Measurements from ENCODE around the gene KIRREL2.
A peak's percentile ranks its signal among the peaks of the same experiment; 100 is the strongest.
"Not testable (repeated sequence)": the region's sequence is repeated elsewhere in the genome, so short reads cannot be mapped to it uniquely, and the experiment has no call there.

The KIRREL2 gene

DNA sequence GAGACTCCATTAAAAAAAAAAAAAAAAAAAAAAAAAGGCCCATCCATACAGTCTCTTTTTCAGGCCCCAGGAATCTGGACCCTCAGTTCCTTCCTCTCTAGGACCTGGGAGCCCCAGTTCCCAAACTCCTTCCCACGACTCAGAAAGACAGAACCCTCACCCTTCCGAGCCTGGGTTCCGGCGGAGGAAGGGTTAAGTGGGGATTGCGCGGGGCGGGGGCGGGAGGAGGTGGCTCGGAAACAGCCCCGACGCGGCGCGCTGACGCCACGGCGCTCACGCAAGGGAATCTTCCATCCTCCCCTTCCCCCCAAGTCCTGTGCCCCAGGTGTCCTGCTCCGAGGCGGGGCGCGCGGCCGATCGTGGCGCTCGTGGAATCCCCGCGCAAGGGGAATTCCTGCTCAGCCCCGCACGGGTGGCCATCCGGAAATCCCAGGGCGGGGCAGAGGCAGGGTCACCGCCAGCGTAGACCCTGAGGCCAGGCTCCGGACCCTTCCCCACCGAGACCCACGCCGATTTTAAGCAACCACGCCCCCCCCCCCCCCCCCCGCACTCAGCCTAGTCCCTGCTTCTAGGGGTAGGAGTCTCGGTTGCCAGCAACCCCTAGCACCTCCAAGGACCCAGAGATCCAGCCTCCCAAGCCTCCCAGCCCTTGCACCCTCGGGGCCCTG is 43.0 kb downstream of the KIRREL2 start:
- peak; percentile 55 for DNase-seq

DNA sequence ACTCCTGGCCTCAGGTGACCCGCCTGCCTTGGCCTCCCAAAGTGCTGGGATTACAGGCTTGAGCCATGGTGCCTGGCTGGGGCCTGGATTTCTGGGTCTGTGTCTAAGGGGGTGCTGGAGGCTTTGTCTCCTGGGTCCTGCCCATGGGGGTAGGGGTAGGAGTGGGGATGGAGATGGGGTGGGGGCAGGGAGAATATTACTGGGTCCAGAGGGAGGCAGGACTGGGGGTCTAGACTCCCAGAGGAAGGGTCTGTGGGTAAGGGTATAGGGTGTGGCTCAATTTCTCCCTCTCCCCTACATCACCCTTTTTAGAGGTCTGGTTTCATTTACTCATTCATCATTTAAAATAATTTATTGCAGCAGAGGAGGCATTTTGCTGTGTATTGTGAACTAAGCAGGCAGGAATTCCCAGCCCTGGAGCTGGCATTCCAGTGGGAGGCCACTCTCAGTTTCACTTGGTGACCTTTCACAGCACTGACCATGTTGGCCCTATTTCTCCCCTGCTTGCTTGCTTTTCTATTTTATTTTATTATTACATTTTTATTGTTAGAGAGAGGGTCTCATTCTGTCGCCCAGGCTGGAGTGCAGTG is 44.4 kb downstream of the KIRREL2 start:
- no peak for DNase-seq

DNA sequence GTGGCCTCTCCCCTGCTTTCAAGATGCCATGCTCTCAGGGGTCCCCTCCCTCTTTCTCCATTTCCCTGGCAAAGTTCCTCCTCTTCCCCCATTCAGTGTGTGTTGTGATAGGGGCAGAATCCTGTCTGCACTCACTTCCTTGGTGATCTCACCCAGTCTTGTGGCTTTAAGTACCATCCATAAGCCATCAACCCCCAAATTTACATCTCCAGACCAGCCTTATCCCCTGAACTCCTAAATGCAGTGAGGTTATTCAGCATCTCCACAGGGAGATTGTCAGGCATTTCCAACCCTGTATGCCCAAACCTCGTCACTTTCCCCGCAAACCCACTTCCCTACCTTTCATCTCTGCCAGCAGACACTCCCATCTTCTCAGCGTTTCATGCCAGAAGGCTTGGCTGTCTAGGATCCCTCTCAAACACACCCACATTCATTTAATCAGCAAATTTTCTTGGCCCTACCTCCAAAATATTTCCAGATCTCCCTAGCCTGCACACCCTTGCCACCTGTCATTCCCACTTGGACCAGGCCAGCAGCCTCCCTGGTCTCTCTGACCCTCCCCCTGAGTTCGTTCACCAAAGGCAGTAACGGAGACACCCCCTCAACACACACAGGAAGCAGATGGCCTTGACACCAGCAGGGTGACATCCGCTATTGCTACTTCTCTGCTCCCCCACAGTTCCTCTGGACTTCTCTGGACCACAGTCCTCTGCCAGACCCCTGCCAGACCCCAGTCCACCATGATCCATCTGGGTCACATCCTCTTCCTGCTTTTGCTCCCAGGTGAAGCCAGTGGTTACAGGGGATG is 45.3 kb downstream of the KIRREL2 start, which contains the start of gene HCST:
TSS of gene HCST (plus strand) at position 676 of the 808 bp plus-strand sequence. CDS start at position 741, 65 bp downstream.
- no peak for DNase-seq

DNA sequence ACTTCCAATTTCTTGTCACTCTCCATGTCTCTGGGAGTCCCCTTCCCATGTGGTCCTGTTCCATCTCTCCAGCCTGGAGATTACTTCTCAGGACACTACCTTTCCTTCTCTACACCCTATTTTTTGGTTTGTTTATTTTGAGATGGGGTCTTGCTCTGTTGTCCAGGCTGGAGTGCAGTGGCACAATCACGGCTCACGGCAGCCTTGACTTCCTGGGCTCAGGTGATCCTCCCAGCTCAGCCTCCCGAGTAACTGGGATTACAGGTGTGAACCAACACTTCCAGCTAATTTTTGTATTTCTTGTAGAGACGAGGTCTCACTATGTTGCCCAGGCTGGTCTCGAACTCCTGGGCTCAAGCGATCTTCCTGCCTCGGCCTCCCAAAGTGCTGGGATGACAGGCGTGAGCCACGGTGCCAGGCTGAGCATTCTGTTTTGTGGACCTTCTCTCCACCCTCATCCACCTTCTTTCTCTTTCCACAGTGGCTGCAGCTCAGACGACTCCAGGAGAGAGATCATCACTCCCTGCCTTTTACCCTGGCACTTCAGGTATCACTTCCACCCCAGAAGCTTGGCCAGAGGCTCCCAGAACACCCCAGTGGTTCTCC is 46.3 kb downstream of the KIRREL2 start:
- no peak for DNase-seq

DNA sequence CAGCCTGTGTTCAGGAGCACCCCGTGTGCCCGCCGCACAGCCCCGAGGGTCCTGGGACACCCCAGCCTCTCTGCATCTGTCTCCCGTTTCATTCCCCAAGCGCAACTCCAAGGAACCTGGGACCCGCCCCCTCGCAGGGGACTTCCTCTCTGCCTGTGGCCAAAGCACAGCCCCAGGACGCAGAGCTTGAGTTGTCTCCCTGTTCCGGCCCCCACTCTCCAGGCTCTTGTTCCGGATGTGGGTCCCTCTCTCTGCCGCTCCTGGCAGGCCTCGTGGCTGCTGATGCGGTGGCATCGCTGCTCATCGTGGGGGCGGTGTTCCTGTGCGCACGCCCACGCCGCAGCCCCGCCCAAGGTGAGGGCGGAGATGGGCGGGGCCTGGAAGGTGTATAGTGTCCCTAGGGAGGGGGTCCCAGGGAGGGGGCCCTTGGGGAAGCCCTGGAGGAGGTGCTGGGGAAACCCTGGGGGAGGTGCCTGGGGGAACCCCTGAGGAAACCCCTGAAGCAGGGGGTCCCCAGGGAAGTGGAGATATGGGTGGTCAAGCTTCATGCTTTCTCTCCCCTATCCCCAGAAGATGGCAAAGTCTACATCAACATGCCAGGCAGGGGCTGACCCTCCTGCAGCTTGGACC is 47.0 kb downstream of the KIRREL2 start:
- DNase-seq = peak; percentile 23

DNA sequence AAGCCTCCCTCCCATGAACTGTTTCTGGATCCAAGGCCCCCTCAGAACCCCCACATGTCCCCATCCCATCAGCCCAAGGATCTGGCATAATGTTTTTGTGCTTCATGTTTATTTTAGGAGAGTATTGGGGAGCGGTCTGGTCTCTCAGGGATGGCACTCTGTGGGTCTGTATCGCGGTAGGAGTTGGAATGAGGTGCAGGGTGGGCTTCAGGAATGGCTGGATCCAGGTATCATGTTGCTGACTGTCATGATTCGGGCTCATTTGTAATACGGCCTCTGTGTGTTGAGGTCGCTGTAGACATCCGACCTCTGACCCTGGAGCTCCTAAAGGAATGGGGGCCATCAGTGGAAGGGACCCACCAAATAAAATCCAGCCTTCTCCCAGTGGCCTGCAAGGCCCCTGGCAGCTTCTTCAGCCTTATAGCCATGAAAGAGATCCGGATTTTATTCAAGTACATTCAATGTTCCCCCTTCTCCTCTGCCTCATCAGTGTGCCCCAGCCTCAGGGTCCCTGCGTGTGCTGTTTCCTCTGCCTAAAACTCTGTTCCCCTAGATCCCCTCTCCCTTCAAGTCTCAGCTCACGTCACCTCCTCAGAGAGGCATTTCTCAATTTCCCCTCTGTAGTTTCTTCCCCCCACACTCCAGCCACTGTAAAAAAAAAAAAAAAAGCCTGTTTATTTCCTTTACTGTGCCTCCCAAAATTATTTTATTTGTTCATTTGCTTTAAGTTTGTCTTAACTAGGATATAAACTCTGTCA is 47.8 kb downstream of the KIRREL2 start:
- no peak for DNase-seq

DNA sequence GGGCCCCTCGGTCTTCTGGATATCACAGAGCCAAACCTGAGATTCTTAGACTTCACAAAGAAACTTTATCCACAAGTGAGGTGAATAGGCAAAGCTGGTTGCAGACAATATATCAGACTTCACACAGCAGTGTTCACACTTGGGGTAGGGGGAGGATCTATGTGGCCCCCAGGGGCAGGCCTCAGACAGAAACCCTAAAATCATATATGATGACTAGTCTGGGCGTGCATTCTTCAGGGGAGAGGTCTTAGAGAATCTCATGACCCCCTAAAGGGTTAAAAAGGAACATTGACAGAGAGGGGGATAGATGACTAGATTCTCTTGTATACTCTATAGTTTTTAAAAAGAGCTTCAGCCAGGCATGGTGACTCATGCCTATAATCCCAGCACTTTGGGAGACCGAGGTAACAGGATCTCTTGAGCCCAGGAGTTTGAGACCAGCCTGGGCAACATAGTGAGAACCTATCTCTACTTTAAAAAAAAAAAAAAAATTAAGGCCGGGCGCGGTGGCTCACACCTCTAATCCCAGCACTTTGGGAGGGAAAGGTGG is 48.5 kb downstream of the KIRREL2 start:
- no peak for DNase-seq

DNA sequence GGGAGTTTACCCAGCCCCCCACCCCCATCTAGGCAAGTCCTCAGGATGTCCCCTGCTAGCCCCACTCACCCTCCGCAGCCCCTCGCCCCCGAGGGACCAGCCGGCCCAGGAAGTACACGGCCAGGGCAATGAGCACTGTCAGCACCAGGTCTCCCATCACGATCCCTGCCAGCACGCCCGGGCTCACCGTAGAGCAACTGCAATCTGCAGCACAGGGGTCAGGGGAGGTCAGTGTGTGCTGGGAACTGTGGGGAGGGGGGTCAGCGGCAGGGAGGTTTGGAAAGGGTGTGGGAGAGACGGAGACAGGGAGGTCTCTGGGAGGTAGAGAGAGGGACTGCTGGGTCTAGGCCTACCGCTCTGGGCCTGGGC is 50.6 kb downstream of the KIRREL2 start:
- no peak for DNase-seq

DNA sequence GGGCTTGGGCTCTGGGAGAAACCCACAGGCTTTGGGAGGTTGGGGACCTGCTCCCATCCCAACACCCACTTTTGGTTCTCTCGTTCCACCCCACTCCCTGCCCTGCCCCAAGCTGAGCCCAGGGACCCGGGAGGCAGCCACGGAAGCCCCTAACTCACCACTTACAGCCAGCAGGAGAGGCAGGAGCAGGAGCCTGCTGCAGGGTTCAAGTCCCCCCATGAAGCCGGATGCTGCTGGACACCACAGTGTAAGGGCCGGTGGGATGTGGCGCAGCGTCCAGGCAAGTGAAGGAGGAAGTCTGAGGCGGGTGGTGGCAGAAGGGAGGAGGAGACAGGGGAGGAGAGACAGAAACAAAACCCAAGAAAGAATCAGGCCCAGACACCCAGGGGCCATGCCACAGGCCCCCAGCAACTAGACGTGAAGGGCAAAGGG is 51.3 kb downstream of the KIRREL2 start, which contains the start of gene TYROBP:
TSS of gene TYROBP (minus strand) at position 286 of the 432 bp plus-strand sequence. CDS start at position 219, 67 bp downstream.
- DNase-seq = no peak

DNA sequence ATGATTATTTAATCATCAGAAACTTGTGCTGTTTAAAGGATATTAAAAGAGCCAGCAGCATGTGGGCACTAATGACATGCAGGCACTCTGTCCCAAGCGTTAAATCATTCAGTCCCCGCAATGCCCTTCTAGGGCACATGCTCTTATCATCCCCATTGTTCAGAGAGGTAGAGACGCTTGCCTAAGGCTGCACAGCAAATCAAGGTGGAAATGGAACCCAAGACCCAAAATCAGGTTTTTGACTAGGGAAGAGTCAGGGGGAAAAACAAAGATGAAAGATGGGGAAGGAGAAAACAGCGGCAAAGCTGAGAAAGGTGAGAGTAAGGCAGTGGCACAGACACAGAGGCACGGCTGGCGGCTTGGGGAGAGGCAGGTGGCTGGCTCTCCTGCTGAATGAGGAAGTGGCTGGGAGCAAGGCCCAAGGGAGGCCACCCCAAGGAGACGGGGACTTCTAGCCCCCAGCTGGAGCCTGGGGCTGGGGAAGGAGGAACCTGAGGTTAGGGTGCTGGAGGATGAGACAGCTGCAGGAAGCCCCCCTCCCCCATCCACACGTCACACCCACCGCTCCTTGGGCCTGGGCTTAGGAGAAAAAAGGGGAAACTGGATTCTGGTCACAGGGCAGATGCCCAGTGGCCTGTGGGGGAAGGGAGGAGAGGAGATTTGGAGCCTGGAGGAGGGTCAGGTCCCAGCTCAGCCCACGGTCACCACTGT is 52.4 kb downstream of the KIRREL2 start:
- no peak for DNase-seq

DNA sequence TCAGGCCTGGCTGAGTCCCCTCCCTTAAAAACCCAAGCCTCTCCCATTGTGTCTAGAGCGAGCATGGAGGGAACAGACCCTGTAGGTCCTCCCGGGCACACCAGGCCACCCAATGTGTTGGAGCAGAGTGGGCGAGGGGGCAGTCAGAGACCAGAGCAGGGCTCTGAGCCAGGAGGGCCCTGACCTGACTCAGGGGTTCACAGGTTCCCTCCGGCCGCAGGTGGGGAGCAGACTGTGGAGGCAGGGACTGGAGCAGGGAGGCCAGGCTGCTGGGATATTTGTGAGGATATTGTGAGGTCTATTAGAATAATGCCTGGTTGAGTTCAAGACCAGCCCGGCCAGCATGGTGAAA is 52.9 kb downstream of the KIRREL2 start:
- no peak for DNase-seq

DNA sequence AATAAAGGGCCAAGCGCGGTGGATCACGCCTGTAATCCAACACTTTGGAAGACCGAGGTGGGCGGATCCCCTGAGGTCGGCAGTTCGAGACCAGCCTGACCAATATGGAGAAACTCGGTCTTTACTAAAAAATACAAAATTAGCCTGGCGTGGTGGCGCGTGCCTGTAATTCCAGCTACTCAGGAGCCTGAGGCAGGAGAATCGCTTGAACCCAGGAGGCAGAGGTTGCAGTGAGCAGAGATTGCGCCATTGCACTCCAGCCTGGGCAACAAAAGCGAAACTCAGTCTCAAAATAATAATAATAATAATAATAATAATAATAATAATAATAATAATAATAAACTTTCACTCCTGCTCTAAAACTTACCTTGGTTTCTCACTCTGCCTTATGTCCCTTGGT is 53.6 kb downstream of the KIRREL2 start:
- not testable (repeated sequence) for DNase-seq

DNA sequence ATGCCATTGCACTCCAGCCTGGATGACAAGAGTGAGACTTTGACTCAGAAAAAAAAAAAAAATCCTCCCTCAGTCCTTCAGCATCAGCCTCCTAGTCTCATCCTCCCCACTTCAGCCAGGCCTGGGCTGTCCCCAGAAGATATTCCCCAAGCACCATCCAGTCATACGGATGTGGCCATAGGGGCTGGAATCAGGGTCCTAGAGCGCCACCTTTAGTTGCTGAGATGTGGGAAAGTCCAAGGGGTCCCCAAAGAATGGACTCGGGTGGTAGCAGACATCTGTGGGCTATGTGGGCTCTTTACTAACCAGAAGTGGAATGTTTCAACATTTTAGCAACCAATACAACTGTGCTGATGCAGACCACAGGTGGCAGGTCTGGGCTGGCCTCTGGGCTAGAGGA is 54.5 kb downstream of the KIRREL2 start:
- DNase-seq = no peak

DNA sequence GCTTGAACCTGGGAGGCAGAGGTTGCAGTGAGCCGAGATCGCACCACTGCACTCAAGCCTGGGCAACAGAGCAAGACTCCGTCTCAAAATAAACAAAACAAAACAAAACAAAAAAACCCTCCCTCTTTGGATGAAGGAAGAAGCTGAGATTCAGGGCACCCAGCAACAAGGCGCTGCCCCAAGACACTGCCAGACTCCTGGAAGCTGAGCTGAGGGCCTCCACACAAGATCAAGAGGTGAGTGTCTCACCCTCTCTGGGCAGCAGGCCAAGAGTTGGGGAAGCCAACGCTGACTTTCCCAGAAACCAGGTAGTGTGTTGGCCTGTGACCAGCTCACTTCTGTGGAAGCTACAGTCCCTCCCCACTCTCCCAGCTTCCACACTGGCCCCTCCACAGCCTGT is 55.1 kb downstream of the KIRREL2 start:
- DNase-seq = peak; percentile 54

DNA sequence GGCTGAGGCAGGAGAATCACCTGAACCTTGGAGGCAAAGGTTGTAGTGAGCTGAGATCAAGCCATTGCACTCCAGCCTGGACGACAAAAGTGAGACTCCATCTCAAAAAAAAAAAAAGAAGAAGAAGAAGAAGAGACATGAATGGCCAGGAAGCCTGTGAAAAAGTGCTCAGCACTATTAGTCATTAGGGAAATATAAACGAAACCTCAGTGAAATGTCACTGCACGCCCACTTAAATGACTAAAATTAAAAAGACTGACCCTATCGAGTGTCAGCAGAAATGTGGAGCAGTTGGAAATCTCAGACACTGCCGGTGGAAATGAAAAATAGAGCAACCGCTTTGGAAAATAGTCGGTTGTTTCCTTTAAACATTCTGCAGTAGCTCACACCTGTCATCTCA is 56.9 kb downstream of the KIRREL2 start:
- DNase-seq = no peak

DNA sequence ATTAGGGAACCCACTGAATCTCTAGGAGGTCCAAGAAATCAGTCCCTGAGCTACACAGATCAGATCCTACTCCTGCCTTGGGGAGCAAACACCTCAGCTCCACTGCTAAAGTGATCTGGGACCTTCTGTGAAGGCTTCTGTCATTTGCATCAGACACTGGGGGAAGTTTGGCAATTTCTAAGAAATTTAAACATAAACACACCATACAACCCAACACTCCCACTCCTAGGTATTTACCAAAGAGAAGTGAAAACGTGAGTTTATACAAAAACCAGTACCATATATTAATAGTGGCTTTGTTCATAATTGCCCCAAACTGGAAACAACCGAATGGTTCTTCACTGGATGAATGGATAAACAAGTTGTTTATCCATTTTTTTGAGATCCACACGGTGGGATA is 58.7 kb downstream of the KIRREL2 start:
- DNase-seq = no peak
